ENCODE data around the gene PPP2R2B.

DNA sequence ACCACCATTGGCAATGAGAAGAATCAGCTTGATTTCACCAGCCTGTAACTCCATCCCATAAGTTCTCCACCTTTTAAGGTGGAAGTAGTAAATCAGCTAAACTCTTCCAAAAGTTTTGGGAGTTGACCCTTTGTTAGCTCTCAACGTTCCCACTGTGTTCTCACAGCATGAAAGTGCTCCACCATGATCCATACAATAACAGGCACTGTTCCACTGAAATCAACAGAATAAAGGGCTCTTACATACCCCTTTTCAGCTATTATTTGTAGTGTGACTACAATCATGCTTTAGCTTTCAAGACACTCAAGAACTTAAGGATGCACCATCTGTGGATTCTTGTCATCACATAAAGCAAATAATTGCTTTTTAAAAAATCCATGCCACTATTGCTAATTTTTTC lies 81.6 kb downstream of the PPP2R2B start:
- no peak for TF ChIP-seq POLR2A (IDR thresholded peaks at IDR 0.05; ENCODE audit: low read length)
- TF ChIP-seq GATA1 (IDR thresholded peaks at IDR 0.05; ENCODE audit: low read depth, low read length) = no peak

Data from erythroblast (primary cell).